NCI-H1105 treated with DMSO at 0.1 percent for 48 hours (cell line): ENCODE measurements around the gene DEUP1.
A peak's percentile ranks its signal among the peaks of the same experiment; 100 is the strongest.

Source experiments
- DNase-seq: peaks from one replicate; lab custom pipeline; 2025; lab: John Stamatoyannopoulos, UW

The DEUP1 gene

DNA sequence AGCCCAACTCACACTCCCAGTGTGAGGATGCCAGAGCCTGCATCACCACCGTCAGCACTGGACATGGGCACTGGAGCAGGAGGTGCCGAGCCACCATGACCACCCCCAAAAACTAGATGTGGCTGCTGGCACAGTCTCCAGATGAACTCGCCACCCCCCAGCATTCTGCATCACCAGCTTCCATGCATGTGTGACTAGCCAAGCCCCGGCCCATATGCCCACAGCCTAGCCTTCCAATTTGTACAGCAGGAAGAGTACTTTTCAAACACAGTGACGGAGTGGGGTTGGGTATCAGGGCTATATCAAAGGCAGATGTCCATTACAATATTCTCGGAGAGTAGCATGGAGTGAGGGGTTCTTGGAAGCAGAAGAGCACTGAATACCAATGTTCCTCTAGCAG lies 149.7 kb downstream of the DEUP1 start:
- no peak for DNase-seq

DNA sequence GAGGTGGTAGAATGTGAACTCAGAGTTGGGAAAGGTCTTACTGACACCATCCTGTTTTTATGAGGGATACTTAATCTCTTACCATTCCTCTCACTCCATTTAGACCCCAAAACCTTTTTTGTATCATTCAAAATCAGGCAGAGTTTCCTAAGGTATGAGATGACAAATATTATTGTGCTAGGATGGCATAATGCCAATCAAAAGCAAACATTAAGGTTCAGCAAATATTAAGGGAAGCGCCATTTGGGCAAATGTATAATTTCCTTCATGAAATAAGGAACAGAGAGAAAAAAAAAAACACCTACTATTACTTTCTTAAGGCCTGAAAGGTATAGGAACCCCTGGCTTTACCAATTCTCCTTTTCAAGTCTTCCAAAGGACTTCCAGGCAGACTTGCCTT lies 150.2 kb downstream of the DEUP1 start:
- no peak for DNase-seq

DNA sequence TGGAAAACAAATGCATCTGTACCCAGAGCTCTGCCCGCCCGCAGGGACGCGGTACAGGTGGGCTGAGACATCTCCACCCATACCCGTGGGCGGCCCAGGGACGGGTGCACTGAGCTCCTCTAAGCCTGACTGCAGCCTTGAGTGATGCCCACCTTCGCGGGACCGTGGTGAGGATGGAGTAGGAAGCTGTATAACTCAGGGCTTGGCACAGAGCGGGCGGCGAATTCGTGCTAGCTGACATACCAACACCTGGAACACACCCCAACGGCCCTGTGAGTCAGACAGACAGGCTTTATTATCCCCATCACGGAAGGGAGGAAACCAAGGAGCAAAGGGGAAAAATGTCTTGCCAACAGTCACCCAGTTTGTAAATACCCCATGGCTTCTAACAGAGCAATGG lies 150.7 kb downstream of the DEUP1 start:
- DNase-seq = no peak

- DNase-seq = no peak
These were observed 151.2 kb downstream of the DEUP1 start for GRCh38 chr11:93481696-93482095.

DNA sequence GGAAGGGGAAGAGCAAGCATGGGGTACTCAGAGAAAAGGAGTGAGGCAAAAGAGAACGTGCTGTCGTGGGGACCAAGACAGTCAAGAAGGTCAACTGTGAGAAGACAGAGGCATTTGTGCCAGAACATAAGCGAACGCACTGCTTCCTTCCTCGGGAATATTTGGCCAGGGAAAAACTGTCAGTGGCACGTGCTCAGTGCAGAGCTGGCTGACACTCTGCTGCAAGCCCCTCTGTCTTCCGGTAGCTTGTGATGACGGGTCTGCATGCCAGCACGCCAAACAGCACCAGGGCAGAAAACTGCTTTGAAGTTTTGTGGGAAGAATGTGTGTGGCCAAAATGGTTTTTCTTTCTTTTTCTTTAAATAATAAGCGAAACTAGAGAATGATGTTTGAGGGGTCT lies 152.0 kb downstream of the DEUP1 start:
- no peak for DNase-seq

DNA sequence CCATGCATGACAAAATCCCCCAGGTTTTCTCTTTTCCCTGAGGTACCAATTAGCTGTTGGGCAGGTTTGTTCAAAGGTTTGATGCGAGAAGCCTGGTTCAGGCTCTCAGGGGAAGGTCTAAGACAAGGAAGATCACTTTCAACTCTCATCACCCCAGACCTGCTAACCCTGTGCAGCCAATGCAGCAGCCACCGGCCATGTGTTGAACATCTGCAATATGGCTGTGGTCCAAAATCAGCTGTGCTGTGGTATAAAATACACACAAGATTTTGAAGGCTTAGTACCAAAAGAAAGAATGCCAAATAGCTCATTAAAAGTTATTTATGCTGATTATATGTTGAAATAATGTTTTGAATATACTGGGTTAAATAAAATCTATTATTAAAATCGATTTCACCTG lies 154.2 kb downstream of the DEUP1 start:
- no peak for DNase-seq

- DNase-seq = no peak
These were observed 155.4 kb downstream of the DEUP1 start for GRCh38 chr11:93485983-93486382.

DNA sequence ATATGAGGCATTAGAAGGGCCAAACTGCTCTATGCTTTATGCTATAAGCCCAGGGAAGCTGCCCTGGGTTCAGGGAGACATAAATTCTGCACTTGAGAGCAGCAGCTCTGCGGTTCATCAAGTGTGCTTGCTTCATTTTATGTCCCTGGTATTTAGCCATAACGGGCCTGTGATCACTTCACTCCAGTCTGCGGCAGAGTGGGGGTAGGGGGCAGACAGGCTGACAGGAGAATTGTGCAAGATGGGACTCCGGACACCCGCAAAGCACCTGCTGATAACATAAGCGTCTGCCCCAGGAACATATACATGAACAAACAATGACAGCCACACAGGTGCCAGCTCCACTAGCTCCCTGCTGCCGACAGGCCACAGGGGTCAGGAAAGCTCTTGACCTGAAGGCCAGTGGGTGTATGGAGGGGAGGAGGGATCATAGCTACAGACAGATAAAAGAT lies 156.5 kb downstream of the DEUP1 start:
- peak; percentile 63 for DNase-seq
